Measurements from ENCODE around the gene KCTD1. TPM values are rescaled to one million over a fixed set of nuclear protein-coding genes. Genes with fewer than 3 reads are reported as not detected.

Gene KCTD1
- total and polyA plus RNA-seq, 10 of the 15 experiments (the other 5 are each of a cell fraction or from before 2014, with no cell fraction given) = 1.5 to 13.4 (median 5.5) TPM

- peak; percentile 65; the same call in 1 of the 2 replicates for TF ChIP-seq GATAD2B (conservative IDR thresholded peaks at IDR 0.05; ENCODE audit: low read depth)
- no peak for TF ChIP-seq KAT2A (conservative IDR thresholded peaks at IDR 0.05; ENCODE audit: control insufficient read depth, low read depth, low read length)
- TF ChIP-seq CTCF (IDR thresholded peaks at IDR 0.05 in 2 of 3, conservative IDR thresholded peaks at IDR 0.05 in 1 of 3; ENCODE audit: control insufficient read depth in 2 of 3, extremely low read depth in 1 of 3, insufficient read depth in 1 of 3, low read depth in 3 of 3, low read length in 3 of 3) = peak; percentile 58 to 66 (median 59)
- TF ChIP-seq NFXL1 (IDR thresholded peaks at IDR 0.05; ENCODE audit: borderline replicate concordance) = peak; percentile 95
- TF ChIP-seq BACH1 (IDR thresholded peaks at IDR 0.05; ENCODE audit: borderline replicate concordance) = 0 out of 2 replicates have a peak, but pooled peaks have one; percentile 18
Measured at GRCh38 chr18:26547646-26548414, 523 bp downstream of the KCTD1 start (continued).

DNA sequence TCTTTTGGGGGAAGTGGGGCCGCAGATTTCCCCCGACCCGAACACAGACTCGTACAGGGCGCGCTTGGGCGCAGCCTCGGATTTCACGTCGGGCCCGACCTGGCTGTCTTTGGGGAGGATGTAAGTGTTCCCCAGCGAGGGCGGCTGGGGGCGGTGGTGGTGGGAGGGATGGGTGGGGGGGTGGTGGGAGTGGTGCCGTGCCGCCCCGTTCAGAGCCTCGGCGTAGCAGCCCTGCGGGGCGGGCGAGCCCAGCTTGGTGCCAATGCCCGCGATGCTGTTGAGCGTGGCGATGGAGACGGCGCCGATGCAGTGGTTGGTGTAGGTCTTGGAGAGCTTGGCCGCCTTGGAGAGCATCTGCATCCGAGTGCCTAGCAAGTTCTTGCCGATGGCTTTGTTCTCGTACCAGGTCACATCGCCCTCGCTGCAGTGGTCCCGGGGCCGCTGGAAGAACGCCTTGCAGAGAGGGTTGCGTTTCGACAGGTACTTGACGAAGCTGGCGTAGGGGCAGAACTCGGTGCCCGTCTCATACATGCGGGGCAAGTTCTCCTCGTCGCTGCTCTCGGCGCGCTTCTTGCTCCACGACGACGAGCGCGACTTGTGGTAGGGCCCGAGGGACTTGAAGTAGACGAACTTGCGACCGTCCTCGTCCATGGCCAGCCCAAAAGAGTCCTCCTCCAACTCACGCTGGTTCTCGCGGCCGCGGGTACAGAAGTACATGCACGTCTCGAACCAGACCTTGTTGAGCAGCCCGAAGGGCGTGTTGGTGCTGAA lies 1.3 kb downstream of the KCTD1 start:
- 98% methylated on average over 50 of the region's 69 CpGs for WGBS (ENCODE audit: insufficient coverage, insufficient replicate concordance, low lambda C conversion rate, missing lambda C conversion rate)
- no peak for ATAC-seq
- H4K20me1 ChIP-seq (ENCODE audit: control insufficient read depth, insufficient read depth) = no peaks in the 10 kb centered on the region
- H3K79me2 ChIP-seq (ENCODE audit: control insufficient read depth, insufficient read depth, low read length) = peaks cover 11% of the 10 kb centered on the region
- ChIA-PET CTCF (interaction anchor here (0.7 to 2.7 kb wide), 10 partner anchors 10 to 163 kb away, joined by 3 to 16 read pairs (median 4); no protein-coding TSS in a partner anchor), POLR2A (no interaction called here), SMC1A (ENCODE audit: uncharacterized antibody, unreplicated experiment) (interaction anchor here (1.2 to 1.7 kb wide), 3 partner anchors 21 to 163 kb away, joined by 3 to 10 read pairs (median 3); no protein-coding TSS in a partner anchor), RAD21 (ENCODE audit: unreplicated experiment) (interaction anchor here (0.7 to 3.2 kb wide), 5 partner anchors 76 to 141 kb away, joined by 3 to 26 read pairs (median 4); no protein-coding TSS in a partner anchor)
- H3K9me3 ChIP-seq (replicated peaks; ENCODE audit: control insufficient read depth, insufficient read depth, low read length) = no peaks in the 10 kb centered on the region
- no peak for DNase-seq (ENCODE audit: low read depth, low spot score)
- peak overlapping the region; percentile 70 for H3K4me3 ChIP-seq
- H3K27me3 ChIP-seq (replicated peaks in 1 of 2; ENCODE audit: control insufficient read depth in 2 of 2, insufficient read depth in 2 of 2, low read length in 1 of 2) = peaks cover 4 to 8% of the 10 kb centered on the region in 2 experiments
- intact Hi-C loops (cut with micrococcal nuclease; ENCODE audit: unreplicated experiment) (loop anchor here (5.0 to 10.0 kb wide), 6 partner anchors 65 to 428 kb away; no protein-coding TSS in a partner anchor), in situ Hi-C loops (cut with MboI) (no loop called here)
- no peak overlapping the region for H3K27ac ChIP-seq (ENCODE audit: control insufficient read depth, insufficient read depth)
- peak overlapping the region; percentile 95 for H3K4me2 ChIP-seq (ENCODE audit: control insufficient read depth, insufficient read depth)
- no peaks in the 10 kb centered on the region for H3K36me3 ChIP-seq (ENCODE audit: control insufficient read depth in 2 of 2, insufficient read depth in 2 of 2, low read length in 1 of 2)
- no peak for FAIRE-seq
- no peak overlapping the region; the same call in 1 of the 2 replicates for H3K9ac ChIP-seq (ENCODE audit: control insufficient read depth, insufficient read depth, low read length)
- H3K4me1 ChIP-seq (ENCODE audit: control insufficient read depth, insufficient read depth, low read length) = peaks cover 31% of the 10 kb centered on the region
- BruUV-seq (replicated peaks) = no TSS peak
- TF ChIP-seq EP300 (IDR thresholded peaks at IDR 0.05; ENCODE audit: borderline replicate concordance in 1 of 2, control insufficient read depth in 1 of 2, low read depth in 2 of 2, low read length in 2 of 2) (no peak), MLLT1 (IDR thresholded peaks at IDR 0.05) (0 out of 2 replicates have a peak, but pooled peaks have one; percentile 35)
- H2AFZ ChIP-seq (ENCODE audit: control insufficient read depth, low read depth, low read length) = peak overlapping the region; percentile 91; the same call in 1 of the 2 replicates
